Esophagus squamous epithelium (tissue), 5 donors: ENCODE results near the gene ZMYND10. TPM values are rescaled to one million over a fixed set of nuclear protein-coding genes. Genes with fewer than 3 reads are reported as not detected.

ENCODE experiments used
- DNase-seq: peaks from one replicate; lab custom pipeline; 2025; lab: John Stamatoyannopoulos, UW
- H3K27ac ChIP-seq, 4 donors: fragments of 200-600 bp; sonication (generic); one replicate each; pipeline ENCODE4 v1.5.1; 2016 to 2019; ENCODE audit warnings: mild to moderate bottlenecking in 1 of 4
- H3K27me3 ChIP-seq, 4 donors: fragments of 200-600 bp; sonication (generic); 1 replicate in 3 of 4; 2 replicates in 1 of 4; pipeline versions ENCODE4 v1.5.1 to v1.6.0; 2017 to 2021; ENCODE audit warnings: antibody characterized with exemption in 1 of 4
- H3K36me3 ChIP-seq, 3 donors: fragments of 200-600 bp; sonication (generic); one replicate each; pipeline ENCODE4 v1.5.1; 2016 to 2019
- H3K4me1 ChIP-seq, 3 donors: fragments of 200-600 bp; sonication (generic); one replicate each; pipeline ENCODE4 v1.5.1; 2017 to 2019
- H3K4me3 ChIP-seq, 4 donors: fragments of 200-600 bp; sonication (generic); 1 replicate in 3 of 4; 2 replicates in 1 of 4; pipeline ENCODE4 v1.5.1; 2016 to 2019; ENCODE audit warnings: mild to moderate bottlenecking in 2 of 4, moderate library complexity in 1 of 4
- H3K9me3 ChIP-seq, 3 donors: fragments of 200-600 bp; sonication (generic); one replicate each; pipeline ENCODE4 v1.5.1; 2016 to 2019
- POLR2A ChIP-seq, 4 donors: fragments of 450-650 bp; IDR thresholded peaks; one replicate each; pipeline ENCODE4 v1.6.1; 2017; ENCODE audit warnings: antibody characterized with exemption in 4 of 4, mild to moderate bottlenecking in 4 of 4, moderate library complexity in 3 of 4
- WGBS, 2 donors: methylation state at CpG; one replicate each; pipeline ENCODE4 v1.1.5; 2018; 5-methylcytosine and 5-hydroxymethylcytosine counted together
- intact Hi-C: fragments of 100-400 bp; cut with DNase I; formaldehyde crosslinking; loops from one replicate; pipeline ENCODE4 v1.15.0; 2022
- total RNA-seq, 4 donors: library from RNA; depleted of rRNA; stranded (reverse); fragments of >200 nt; gene quantifications; one replicate each; pipeline ENCODE4 v1.1.0, GENCODE V29; 2016
- TF ChIP-seq, protein P1 (sequence below), 6 experiments: fragments of 450-650 bp in 4 of 6; fragments of 200-600 bp in 2 of 6; sonication (generic) in 2 of 6; IDR thresholded peaks; one replicate each; pipeline ENCODE4 v1.5.1; 2016 to 2019; ENCODE audit warnings: antibody characterized with exemption in 6 of 6, mild to moderate bottlenecking in 4 of 6, moderate library complexity in 4 of 6
- donor health status: DM: yes; HTN: yes; CAD: no.

ZMYND10 gene
- total RNA-seq, 4 donors from 2014 or later, result 1.1 TPM; not detected in 3

GRCh38 chr3:50304601-50305000 lies 40.9 kb downstream of the ZMYND10 start:
- DNase-seq, result no peak
- TF ChIP-seq, protein P1, sequence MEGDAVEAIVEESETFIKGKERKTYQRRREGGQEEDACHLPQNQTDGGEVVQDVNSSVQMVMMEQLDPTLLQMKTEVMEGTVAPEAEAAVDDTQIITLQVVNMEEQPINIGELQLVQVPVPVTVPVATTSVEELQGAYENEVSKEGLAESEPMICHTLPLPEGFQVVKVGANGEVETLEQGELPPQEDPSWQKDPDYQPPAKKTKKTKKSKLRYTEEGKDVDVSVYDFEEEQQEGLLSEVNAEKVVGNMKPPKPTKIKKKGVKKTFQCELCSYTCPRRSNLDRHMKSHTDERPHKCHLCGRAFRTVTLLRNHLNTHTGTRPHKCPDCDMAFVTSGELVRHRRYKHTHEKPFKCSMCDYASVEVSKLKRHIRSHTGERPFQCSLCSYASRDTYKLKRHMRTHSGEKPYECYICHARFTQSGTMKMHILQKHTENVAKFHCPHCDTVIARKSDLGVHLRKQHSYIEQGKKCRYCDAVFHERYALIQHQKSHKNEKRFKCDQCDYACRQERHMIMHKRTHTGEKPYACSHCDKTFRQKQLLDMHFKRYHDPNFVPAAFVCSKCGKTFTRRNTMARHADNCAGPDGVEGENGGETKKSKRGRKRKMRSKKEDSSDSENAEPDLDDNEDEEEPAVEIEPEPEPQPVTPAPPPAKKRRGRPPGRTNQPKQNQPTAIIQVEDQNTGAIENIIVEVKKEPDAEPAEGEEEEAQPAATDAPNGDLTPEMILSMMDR (IDR thresholded peaks at IDR 0.05), result no peak
- no peak for TF ChIP-seq POLR2A (IDR thresholded peaks at IDR 0.05)

GRCh38 chr3:50303013-50303815 lies 42.3 kb downstream of the ZMYND10 start, which contains the start of gene HYAL1:
HYAL1 (minus strand) TSS chr3:50303574; CDS start chr3:50302956, 618 bp downstream.
- H3K36me3 ChIP-seq, result no peaks in the 10 kb centered on the region
- H3K4me3 ChIP-seq, result peak within 1 kb of the TSS in 2 of 4 donors; percentile 19 to 53
- H3K27ac ChIP-seq, result peak within 1 kb of the TSS; percentile 44 to 94 (median 82)
- H3K27me3 ChIP-seq, result no peaks in the 10 kb centered on the region
- TF ChIP-seq, protein P1 (IDR thresholded peaks at IDR 0.05), result peak in 1 of 6 experiments; percentile 25
- no peak for TF ChIP-seq POLR2A (IDR thresholded peaks at IDR 0.05)
- no peak for DNase-seq
- 62 to 82% methylated on average over 3 to 7 of the region's 14 CpGs for WGBS, 2 donors
- H3K4me1 ChIP-seq, result peaks cover 30 to 58% (median 33%) of the 10 kb centered on the region in 3 donors
- intact Hi-C loops, result no loop called here
- H3K9me3 ChIP-seq, result peaks cover 0 to under 1% (median 0%) of the 10 kb centered on the region in 3 donors

More at GRCh38 chr3:50304601-50305000, 40.9 kb downstream of the ZMYND10 start:
- Histone ChIP-seq H3K36me3 (no peaks in the 10 kb centered on the region), H3K9me3 (peaks cover 0 to 5% (median 0%) of the 10 kb centered on the region in 3 donors), H3K27me3 (no peaks in the 10 kb centered on the region), H3K27ac (peak overlapping the region in 1 of 4 donors; percentile 16), H3K4me3 (no peak overlapping the region), H3K4me1 (peaks cover 24 to 53% (median 27%) of the 10 kb centered on the region in 3 donors)
- intact Hi-C loops, result no loop called here

- Histone ChIP-seq H3K36me3 (peaks cover 0 to under 1% (median 0%) of the 10 kb centered on the region in 3 donors), H3K27me3 (no peaks in the 10 kb centered on the region), H3K9me3 (no peaks in the 10 kb centered on the region), H3K4me1 (peaks cover 34 to 66% (median 38%) of the 10 kb centered on the region in 3 donors), H3K27ac (peak overlapping the region; percentile 44 to 94 (median 82)), H3K4me3 (peak overlapping the region in 2 of 4 donors; percentile 19 to 53)
- no peak for DNase-seq
- 71 to 78% methylated on average over 5 to 12 of the region's 32 CpGs for WGBS, 2 donors
- no peak for TF ChIP-seq POLR2A (IDR thresholded peaks at IDR 0.05)
- TF ChIP-seq, protein P1 (IDR thresholded peaks at IDR 0.05), result no peak
- intact Hi-C loops, result no loop called here
Measured at GRCh38 chr3:50302095-50303012, 43.2 kb downstream of the ZMYND10 start.

- Histone ChIP-seq H3K4me3 (peak overlapping the region in 2 of 4 donors; percentile 68 to 72), H3K27ac (peak overlapping the region; percentile 89 to 94 (median 91)), H3K27me3 (no peaks in the 10 kb centered on the region), H3K36me3 (peaks cover 0 to 13% (median 0%) of the 10 kb centered on the region in 3 donors), H3K4me1 (peaks cover 34 to 66% (median 38%) of the 10 kb centered on the region in 3 donors), H3K9me3 (no peaks in the 10 kb centered on the region)
- 84 to 100% methylated on average over 4 to 5 of the region's 6 CpGs for WGBS, 2 donors
- TF ChIP-seq POLR2A (IDR thresholded peaks at IDR 0.05), result no peak
- TF ChIP-seq, protein P1 (IDR thresholded peaks at IDR 0.05), result no peak
- intact Hi-C loops, result no loop called here
- DNase-seq, result no peak
Measured at GRCh38 chr3:50300681-50301254, 44.8 kb downstream of the ZMYND10 start.
